NCI-H146 treated with DMSO at 0.1 percent for 48 hours (cell line): ENCODE measurements around the gene ANXA10.
"Not testable (repeated sequence)": the region's sequence is repeated elsewhere in the genome, so short reads cannot be mapped to it uniquely, and the experiment has no call there.

Experiments
- DNase-seq: peaks from one replicate; lab custom pipeline; 2025; ENCODE audit not compliant: unreplicated experiment; lab: John Stamatoyannopoulos, UW

The ANXA10 gene

DNA sequence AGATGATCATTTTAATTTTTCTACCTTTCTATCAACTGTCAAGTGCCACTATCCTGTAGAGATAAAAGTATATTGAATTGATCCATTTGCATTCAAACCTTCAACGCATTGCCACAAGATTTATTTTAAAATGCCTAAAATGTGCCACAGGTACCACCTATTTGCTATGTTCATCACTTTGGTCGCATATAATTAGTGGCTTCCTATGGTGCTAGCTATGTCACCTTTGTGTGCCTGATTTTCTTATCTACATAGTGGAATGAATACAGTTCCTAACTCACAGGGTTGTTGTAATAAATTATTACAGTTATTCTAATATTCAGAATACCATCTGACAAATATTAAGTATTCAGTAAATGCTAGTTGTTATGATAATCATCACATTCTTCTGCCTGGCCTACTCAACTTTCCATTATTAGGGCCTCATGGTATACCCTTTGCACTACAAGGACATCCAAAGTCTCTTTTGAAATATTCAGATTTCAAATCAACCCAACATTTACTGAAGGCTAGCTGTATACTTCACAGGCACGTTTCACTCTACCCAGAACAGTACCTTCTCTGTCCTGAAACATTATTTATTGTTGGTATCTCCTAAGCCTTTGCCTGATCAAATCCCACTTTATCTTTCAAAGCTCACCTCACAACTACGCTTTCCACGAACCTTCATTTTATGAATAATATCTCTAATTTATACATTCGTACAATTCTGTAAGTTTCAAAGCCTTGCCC, 62.4 kb downstream of the ANXA10 start:
- DNase-seq = no peak

DNA sequence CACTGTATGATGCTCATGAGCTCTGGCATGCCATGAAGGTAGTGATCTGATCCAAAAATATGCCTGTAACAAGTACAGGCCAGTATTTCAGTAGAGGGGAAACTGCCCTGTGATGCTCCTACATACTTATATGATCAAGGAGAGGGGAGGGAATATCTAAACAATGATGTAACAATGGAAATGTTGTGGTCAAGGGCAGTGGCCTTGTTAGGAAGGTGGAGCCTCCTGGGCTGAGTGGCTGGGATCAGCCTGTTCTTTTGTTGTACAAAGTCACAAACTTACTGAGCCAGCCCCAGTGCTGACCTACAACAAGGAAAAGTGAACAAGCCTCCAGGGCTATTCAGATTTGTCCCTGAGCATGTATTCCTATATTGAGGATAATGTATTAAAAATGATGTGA, 70.3 kb downstream of the ANXA10 start:
- DNase-seq = no peak

DNA sequence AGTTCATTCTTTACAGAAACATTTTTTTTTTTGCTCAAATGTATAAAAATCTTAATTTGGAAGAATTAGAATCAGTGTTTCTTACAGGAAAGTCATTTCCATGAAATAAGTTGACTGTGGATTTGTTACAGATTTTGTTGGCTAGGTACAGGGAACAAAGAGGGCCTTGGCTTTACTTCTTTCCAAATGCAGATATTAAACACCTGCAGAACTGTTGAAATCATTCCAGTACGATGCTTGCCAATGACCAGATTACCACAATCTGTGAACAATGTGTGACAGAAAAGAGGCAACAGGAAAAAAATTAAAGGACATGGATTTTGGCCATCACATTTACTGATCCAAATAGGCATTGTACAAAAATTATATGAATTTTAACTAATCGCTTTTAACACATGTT, 70.8 kb downstream of the ANXA10 start:
- DNase-seq = no peak

DNA sequence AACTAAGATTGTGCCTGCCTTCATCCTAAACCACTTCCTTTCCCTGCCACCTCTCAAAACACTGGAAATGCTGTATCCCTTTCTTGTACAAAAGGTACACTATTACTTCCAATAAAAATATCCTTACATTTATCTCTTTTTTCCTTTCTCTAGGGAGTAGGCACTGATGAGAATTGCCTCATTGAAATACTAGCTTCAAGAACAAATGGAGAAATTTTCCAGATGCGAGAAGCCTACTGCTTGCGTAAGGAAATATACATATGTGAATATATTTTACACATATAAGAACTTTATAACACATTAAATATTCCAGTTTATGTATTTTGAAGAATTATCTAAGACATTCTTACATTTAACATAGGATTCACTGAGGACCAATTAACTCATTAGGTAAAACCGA, 71.7 kb downstream of the ANXA10 start:
- DNase-seq = no peak

DNA sequence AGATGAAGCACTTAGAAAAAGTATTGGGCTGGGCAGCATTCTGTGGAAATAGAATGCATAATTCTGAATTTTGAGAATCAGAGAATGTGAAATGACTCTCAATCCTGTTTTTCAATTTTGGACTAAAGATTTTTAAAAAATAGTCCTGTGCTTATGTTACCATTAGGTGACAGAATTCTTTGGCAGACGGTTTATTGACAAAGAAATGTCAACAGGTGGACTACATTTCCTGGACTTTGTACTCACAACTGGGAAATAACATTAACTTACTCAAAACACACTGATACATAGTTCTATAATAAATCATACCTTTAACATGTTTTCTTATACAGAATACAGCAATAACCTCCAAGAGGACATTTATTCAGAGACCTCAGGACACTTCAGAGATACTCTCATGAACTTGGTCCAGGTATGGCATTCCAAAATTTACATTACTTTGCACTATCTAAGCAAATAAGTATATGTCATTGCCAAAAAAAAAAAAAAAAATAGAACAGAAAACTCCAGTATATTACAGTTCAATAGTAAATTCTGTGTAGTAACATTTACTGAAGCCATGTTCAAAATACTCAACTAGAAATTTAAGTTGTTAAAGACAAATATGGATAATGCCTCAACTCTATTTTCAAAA, 72.7 kb downstream of the ANXA10 start:
- DNase-seq = no peak

DNA sequence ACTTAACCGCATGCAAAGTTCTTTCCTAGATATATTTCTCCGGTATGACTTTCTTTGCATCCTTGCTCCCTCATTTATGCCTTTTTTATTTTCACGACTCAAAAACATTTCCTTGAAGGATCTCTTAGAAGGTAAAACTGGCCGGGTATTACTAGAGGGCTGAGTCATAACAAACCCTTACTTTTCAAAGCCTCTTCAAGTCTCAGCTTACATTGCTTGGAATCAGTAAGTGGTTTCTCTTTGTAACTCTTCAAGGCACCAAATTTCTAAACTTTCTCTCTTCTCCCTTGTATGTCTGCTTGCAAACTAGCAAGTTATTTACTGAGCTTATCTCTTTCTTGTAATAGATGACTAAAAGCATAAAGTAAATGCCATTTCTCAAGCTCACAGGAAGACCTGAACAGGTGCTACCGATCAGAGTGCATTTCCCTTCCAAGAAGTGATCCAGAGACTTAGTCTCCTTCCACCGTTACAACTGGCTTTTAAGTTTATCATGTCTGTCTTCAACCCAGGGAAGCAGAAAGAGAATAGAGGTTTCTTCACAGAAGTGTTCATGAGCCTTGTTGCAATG, 75.5 kb downstream of the ANXA10 start:
- DNase-seq = no peak

DNA sequence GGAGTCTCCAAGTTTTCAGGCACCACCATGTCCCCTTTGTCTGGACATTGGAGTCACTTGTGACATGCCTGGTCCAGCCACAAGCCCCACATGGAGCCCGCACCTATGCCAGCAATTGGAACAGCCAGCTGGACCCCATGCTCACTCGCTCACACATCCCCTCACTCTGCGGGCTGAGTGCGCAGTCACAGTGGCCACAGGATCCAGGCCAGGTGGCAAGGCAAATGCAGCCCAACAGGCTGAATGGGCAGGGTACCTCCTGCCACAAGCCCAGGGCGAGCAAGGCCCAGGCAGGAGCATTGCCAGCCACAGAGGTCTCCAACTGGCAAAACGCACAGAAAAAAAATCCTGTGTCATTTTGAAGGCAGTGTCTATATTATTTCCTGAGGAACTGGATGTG, 82.0 kb downstream of the ANXA10 start:
- no peak for DNase-seq

DNA sequence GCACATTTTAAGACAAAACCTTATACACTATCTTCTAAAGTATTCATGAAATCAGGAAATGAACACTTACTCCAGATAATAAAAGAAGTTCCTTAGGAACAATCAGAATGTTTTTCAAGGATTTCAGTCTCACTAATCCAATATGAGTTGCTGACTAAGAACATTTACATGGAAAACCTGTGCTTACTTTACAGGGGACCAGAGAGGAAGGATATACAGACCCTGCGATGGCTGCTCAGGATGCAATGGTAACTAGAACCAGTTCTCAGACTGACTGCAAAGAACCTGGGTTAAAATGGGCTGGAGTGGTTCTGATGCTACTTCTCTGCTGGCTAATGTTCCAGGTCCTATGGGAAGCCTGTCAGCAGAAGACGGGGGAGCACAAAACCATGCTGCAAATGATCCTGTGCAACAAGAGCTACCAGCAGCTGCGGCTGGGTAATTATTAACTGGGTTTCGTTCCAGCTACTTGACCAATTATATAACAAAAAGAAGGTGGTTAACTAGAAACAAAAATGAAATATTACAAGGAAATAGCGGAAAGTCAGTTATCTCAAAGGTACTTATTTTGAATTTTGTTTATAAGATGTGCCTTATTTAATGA, 85.3 kb downstream of the ANXA10 start:
- DNase-seq = no peak

DNA sequence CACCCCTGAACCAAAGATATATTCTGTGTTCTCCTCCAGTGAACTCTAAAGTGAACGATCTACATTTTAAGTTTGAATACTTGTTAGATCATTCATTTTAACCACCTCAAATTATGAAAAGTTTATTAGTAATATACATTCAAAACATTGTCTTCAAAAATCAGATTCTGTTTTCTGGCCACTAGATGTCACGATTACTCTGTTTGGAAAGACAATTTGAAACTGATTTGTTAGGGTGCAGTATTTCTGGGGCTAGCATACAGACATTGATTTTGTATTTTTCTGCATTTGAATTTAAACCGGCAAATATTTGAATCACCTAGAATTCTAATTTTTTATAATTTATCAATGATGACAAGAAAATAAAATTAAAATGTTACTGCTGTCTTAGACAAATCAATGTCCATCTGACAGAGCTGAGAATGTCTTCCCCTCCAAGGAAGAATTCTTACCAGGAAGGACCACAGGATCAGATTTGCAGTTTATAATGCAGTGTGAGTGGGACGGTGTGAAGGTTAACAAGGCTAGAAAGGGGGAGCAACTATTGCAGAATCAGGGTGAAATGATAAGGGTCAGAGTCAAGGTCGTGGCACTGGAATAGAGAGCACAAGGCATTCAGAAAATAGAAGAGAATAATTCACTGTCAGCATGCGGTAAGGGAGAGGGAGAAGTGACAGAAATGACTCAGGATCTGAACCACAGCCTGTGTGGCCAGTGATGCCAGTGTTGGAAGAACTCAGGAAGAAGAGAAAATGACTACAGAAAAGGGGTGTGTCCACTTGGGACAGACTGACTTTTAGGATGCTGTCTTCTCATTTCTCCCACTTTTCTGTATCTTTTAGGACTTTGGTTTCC, 91.6 kb downstream of the ANXA10 start:
- no peak for DNase-seq

DNA sequence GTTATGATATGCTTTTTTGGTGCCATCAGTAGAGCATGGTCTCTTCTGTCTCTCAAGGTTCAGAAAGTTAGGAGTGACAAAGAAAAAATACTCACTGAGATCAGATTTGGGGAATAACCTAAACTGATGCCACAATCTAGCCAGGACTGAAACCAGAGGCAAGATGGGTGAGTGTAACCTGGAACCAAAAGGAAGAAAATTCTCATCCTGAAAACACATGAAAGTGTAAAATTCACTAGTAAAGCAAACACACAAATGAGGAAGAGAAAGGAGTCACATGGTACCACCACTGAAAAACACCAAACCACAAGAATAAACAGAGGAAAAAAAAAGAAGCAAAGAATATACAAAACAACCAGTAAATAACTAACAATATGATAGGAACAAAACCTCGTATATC, 96.4 kb downstream of the ANXA10 start:
- no peak for DNase-seq

DNA sequence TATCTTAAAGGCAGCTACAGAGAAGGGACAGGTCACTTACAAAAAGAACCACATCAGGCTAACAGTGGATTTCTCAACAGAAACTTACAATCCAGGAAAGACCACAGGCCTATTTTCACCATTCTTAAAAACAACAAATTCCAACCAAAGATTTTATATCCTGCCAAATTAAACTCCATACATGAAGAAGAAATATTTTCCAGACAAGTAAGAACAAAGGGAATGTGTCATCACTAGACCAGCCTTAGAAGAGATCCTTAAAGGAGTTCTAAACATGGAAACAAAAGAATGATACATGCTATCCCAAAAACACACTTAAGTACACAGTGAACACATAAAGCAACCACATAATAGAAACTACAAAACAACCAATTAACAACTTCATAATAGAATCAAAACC, 105.6 kb downstream of the ANXA10 start:
- DNase-seq = no peak

DNA sequence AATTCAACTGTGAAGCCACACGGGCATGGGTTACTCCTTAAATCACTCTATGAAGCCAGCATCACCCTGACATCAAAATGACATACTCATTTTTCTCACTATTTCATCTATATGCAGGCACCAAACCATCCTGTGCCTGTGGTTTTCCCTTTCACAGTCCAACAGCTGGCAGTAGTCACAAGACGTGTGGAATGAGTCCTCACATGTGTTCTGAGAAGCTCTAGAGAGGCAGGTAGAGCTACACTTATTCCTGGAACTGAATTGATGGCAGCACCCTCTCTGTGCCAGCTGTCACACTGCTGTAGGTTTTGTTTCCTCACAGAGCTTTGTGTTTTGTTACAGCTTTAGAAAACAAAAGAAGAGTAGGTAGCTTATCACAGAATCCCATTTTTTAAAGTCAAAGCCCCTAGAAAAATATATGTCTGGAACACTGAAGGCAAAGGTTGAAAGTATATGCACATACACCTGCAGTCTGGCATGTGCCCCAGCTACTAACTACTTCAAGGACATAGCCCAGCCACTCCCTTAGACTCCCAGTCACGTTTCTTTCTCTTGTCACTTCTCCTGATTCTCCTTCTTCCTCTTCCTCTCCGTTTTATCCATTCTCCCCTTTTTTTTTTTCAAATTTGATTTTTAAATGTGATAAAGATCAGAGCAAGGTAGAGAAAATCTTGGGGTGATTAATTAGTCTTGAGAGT, 107.1 kb downstream of the ANXA10 start:
- DNase-seq = no peak

DNA sequence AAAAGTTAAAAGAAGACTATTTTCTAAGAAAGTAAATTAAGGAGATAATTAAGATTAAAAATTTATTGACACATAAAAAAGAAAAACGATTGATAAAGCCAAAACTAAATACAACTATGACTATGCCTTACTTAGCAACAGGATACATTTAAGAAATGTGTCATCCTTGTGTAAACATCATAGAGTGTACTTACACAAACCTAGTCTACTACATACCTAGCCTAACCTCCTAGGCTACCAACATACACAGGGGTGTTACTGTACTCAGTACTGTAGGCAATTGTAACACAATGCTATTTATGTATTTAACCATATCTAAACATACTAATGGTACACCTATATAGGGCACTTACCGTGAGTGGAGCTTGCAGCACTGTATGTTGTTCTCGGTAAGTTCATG, 108.3 kb downstream of the ANXA10 start:
- DNase-seq = no peak

DNA sequence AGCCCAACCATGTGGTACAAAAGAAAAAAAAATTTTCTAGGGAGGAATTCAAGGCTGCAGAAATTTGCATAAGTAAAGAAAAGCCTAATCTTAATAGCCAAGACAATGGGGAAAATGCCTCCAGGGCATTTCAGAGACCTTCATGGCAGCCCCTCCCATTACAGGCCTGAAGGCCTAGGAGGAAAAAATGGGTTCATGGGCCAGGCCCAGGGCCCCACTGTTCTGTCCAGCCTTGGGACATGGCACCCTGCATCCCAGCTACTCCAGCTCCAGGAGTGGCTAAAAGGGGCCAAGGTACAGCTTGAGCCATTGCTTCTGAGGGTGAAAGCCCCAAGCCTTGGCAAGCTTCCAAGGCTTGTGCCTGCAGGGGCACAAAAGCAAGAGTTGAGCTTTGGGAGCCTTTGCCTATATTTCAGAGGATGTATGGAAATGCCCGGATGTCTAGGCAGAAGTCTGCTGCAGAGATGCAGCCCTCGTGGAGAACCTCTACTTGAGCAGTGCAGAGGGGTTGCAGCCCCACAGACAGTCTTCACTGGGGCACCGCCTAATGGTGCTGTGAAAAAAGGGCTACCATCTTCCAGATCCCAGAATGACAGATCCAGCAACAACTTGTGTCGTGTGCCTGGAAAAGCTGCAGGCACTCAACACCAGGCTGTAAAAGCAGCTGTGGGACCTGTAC, 111.0 kb downstream of the ANXA10 start:
- DNase-seq = no peak

DNA sequence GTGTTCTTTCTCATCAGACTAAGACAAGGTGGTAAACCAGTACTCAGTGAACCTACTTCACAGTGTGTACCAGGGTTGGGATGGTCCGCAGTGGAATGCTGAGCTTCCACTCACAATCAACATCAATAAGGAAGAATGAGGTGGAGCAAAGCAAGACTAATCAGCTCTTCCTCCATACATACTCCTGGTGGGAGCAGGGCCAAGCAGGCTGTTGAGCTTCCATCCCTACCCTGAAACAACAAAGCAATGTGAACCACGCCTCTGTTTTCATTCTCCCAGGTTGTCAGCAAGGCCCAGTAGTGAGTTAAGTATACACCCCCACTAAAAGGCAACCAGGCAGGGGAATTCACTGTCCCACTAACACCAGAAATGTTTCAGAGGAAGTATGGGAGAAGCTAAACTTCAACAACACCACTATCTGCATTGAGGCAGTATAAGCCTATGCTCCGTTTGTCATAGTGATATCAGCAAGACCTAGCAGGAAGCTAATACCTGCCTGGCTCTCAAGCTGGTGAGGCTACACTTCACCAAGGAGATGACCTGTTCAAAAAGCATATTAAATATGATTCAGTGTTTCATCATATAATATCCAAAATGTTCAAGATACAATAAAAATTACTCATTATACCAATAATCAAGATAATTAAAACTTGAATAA, 116.7 kb downstream of the ANXA10 start:
- no peak for DNase-seq

DNA sequence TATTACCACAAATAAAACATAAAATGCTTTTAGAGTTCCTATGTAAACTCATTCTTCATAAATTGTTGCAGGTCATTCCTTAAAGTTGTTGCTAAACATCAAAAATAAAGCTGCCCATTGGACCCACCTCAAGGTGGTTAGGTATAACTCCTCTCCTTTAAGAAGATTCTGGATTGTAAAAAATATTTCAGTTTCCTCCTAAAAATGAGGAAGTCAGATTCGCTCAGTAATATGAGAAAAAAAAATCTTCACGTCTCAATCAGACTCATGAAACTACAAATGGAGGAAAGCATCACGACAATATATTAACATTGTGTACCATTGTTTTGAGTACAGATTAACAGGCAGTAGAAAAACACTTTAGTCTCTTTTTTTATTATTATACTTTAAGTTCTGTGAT, 120.3 kb downstream of the ANXA10 start:
- DNase-seq = no peak

DNA sequence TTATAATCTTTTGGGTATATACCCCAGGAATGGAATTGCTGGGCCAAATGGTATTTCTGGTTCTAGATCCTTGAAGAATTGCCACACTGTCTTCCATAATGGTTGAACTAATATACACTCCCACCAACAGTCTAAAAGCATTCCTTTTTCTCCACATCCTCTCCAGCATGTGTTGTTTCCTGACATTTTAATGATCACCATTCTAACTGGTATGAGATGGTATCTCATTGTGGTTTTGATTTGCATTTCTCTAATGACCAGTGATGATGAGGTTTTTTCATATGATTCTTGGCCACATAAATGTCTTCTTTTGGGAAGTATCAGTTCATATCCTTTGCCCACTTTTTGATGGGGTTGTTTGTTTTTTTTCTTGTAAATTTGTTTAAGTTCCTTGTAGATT, 121.2 kb downstream of the ANXA10 start:
- not testable (repeated sequence) for DNase-seq

DNA sequence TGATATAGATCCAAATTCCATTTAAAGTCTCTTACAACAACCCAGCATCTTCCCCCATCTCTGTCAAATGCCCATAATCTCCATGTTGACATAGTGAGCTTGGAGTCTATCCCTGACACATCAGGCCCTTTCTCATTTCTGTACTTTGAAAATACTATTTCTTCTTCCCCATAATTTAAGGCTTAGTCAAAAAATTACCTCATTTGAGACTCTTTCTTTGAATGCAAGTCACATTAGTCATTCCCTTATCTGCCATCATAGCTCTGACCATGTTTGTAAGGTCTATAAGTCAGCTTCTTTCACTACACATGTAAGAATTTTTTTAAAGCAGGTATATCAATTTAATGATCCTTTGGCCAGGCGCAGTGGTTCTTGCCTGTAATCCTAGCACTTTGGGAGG, 126.3 kb downstream of the ANXA10 start:
- DNase-seq = no peak

DNA sequence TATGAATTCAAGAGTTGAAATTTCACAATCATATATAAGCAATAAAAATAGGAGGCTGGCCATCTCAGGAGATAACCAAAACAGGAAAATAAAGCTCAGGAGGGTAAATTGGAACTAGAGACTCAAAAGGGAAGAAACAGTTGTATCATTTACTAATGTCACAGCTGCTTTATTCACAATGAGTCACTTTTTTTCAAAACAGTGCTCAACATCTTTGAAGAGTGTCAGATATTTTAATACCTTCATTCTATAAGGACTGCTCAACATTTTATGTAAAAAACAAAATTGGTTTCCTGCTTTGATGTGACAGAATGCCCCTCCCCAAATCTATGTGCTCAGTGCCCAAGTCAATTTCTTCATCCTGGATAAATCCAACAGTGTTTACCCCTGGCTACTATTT, 128.6 kb downstream of the ANXA10 start:
- no peak for DNase-seq

DNA sequence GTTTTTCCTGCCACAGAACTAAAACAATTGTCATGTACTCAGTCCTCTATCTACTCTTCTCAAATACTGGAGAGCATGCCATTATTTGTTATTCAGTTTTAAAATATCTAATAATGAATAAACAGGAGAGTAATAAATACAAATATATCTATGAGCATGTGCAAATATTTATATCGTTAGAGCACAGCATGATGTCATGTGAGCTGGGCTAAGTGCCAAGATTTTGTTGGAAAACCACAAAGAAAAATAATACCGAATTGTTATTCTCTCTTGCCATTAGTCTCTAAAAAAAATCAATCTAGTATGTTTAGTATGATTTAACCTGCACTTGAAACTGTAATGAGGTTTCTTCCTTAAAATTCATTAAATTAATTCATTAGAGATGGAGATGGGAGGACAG, 129.0 kb downstream of the ANXA10 start:
- no peak for DNase-seq
